Measurements from ENCODE around the gene CADM4. TPM values are rescaled to one million over a fixed set of nuclear protein-coding genes. Genes with fewer than 3 reads are reported as not detected.

The CADM4 gene
- total RNA-seq, 1 donor from 2014 or later = 0.44 TPM

GRCh38 chr19:43634872-43635560, 4.6 kb downstream of the CADM4 start:
- Mint-ChIP-seq H3K36me3 (ENCODE audit: low read depth) (peaks cover 4% of the 10 kb centered on the region), H3K4me3 (no peak overlapping the region), H3K4me1 (peaks cover 14% of the 10 kb centered on the region), H3K9me3 (no peaks in the 10 kb centered on the region), H3K27me3 (peaks cover 41% of the 10 kb centered on the region), H3K27ac (no peak overlapping the region)
- intact Hi-C loops (cut with micrococcal nuclease) = no loop called here
- no peak for DNase-seq

GRCh38 chr19:43634506-43634871, 5.2 kb downstream of the CADM4 start:
- H3K27ac Mint-ChIP-seq = no peak overlapping the region
- H3K9me3 Mint-ChIP-seq = no peaks in the 10 kb centered on the region
- DNase-seq = no peak
- intact Hi-C loops (cut with micrococcal nuclease) = no loop called here
- peaks cover 12% of the 10 kb centered on the region for H3K4me1 Mint-ChIP-seq
- peaks cover 39% of the 10 kb centered on the region for H3K27me3 Mint-ChIP-seq
- peaks cover 4% of the 10 kb centered on the region for H3K36me3 Mint-ChIP-seq (ENCODE audit: low read depth)
- no peak overlapping the region for H3K4me3 Mint-ChIP-seq

GRCh38 chr19:43634068-43634467, 5.6 kb downstream of the CADM4 start:
- intact Hi-C loops (cut with micrococcal nuclease) = no loop called here
- H3K4me1 Mint-ChIP-seq = peaks cover 10% of the 10 kb centered on the region
- peaks cover 37% of the 10 kb centered on the region for H3K27me3 Mint-ChIP-seq
- no peak overlapping the region for H3K27ac Mint-ChIP-seq
- H3K36me3 Mint-ChIP-seq (ENCODE audit: low read depth) = peaks cover 2% of the 10 kb centered on the region
- DNase-seq = no peak
- H3K9me3 Mint-ChIP-seq = no peaks in the 10 kb centered on the region
- H3K4me3 Mint-ChIP-seq = no peak overlapping the region

GRCh38 chr19:43633520-43633919, 6.1 kb downstream of the CADM4 start:
- peaks cover 32% of the 10 kb centered on the region for H3K27me3 Mint-ChIP-seq
- no peak overlapping the region for H3K4me3 Mint-ChIP-seq
- peaks cover 6% of the 10 kb centered on the region for H3K4me1 Mint-ChIP-seq
- intact Hi-C loops (cut with micrococcal nuclease) = no loop called here
- no peaks in the 10 kb centered on the region for H3K36me3 Mint-ChIP-seq (ENCODE audit: low read depth)
- DNase-seq = no peak
- no peak overlapping the region for H3K27ac Mint-ChIP-seq
- H3K9me3 Mint-ChIP-seq = no peaks in the 10 kb centered on the region

- Mint-ChIP-seq H3K36me3 (ENCODE audit: low read depth) (no peaks in the 10 kb centered on the region), H3K27me3 (peaks cover 20% of the 10 kb centered on the region), H3K27ac (no peak overlapping the region), H3K9me3 (no peaks in the 10 kb centered on the region), H3K4me3 (no peak overlapping the region), H3K4me1 (peaks cover 3% of the 10 kb centered on the region)
- intact Hi-C loops (cut with micrococcal nuclease) = no loop called here
- DNase-seq = no peak
These were observed 8.2 kb downstream of the CADM4 start for GRCh38 chr19:43631491-43631890.

- Mint-ChIP-seq H3K27ac (no peak overlapping the region), H3K9me3 (no peaks in the 10 kb centered on the region), H3K36me3 (ENCODE audit: low read depth) (no peaks in the 10 kb centered on the region), H3K4me1 (peaks cover 13% of the 10 kb centered on the region), H3K27me3 (peaks cover 14% of the 10 kb centered on the region), H3K4me3 (no peak overlapping the region)
- DNase-seq = no peak
- intact Hi-C loops (cut with micrococcal nuclease) = no loop called here
These were observed 10.9 kb downstream of the CADM4 start for GRCh38 chr19:43628646-43629326.

GRCh38 chr19:43626838-43627237, 12.8 kb downstream of the CADM4 start:
- Mint-ChIP-seq H3K9me3 (no peaks in the 10 kb centered on the region), H3K27ac (no peak overlapping the region), H3K27me3 (peaks cover 6% of the 10 kb centered on the region), H3K4me3 (no peak overlapping the region), H3K36me3 (ENCODE audit: low read depth) (no peaks in the 10 kb centered on the region), H3K4me1 (peaks cover 13% of the 10 kb centered on the region)
- no peak for DNase-seq
- intact Hi-C loops (cut with micrococcal nuclease) = no loop called here

GRCh38 chr19:43625918-43626579, 13.6 kb downstream of the CADM4 start:
- no peaks in the 10 kb centered on the region for H3K9me3 Mint-ChIP-seq
- H3K4me1 Mint-ChIP-seq = peaks cover 15% of the 10 kb centered on the region
- H3K36me3 Mint-ChIP-seq (ENCODE audit: low read depth) = no peaks in the 10 kb centered on the region
- DNase-seq = peak; percentile 70
- H3K4me3 Mint-ChIP-seq = no peak overlapping the region
- H3K27ac Mint-ChIP-seq = no peak overlapping the region
- intact Hi-C loops (cut with micrococcal nuclease) = loop anchor here (1.0 kb wide), 1 partner anchor 37 kb away; no protein-coding TSS in a partner anchor
- H3K27me3 Mint-ChIP-seq = peaks cover 6% of the 10 kb centered on the region

GRCh38 chr19:43624933-43625332, 14.7 kb downstream of the CADM4 start:
- intact Hi-C loops (cut with micrococcal nuclease) = loop anchor here (1.0 kb wide), 1 partner anchor 38 kb away; no protein-coding TSS in a partner anchor
- peak overlapping the region; percentile 34 for H3K4me3 Mint-ChIP-seq
- no peaks in the 10 kb centered on the region for H3K9me3 Mint-ChIP-seq
- H3K36me3 Mint-ChIP-seq (ENCODE audit: low read depth) = no peaks in the 10 kb centered on the region
- no peak overlapping the region for H3K27ac Mint-ChIP-seq
- H3K4me1 Mint-ChIP-seq = peaks cover 24% of the 10 kb centered on the region
- peak; percentile 95 for DNase-seq
- H3K27me3 Mint-ChIP-seq = peaks cover 4% of the 10 kb centered on the region

GRCh38 chr19:43623889-43624670, 15.6 kb downstream of the CADM4 start:
- intact Hi-C loops (cut with micrococcal nuclease) = no loop called here
- H3K4me3 Mint-ChIP-seq = no peak overlapping the region

GRCh38 chr19:43622956-43623355, 16.7 kb downstream of the CADM4 start:
- Mint-ChIP-seq H3K27ac (no peak overlapping the region), H3K9me3 (no peaks in the 10 kb centered on the region), H3K4me3 (no peak overlapping the region), H3K4me1 (peaks cover 29% of the 10 kb centered on the region), H3K36me3 (ENCODE audit: low read depth) (no peaks in the 10 kb centered on the region), H3K27me3 (peaks cover 4% of the 10 kb centered on the region)
- no peak for DNase-seq
- intact Hi-C loops (cut with micrococcal nuclease) = no loop called here

More at GRCh38 chr19:43623889-43624670, 15.6 kb downstream of the CADM4 start:
- no peaks in the 10 kb centered on the region for H3K9me3 Mint-ChIP-seq
- peaks cover 27% of the 10 kb centered on the region for H3K4me1 Mint-ChIP-seq
- DNase-seq = peak; percentile 67
- peak overlapping the region; percentile 70 for H3K27ac Mint-ChIP-seq
- H3K36me3 Mint-ChIP-seq (ENCODE audit: low read depth) = no peaks in the 10 kb centered on the region
- H3K27me3 Mint-ChIP-seq = peaks cover 4% of the 10 kb centered on the region

- H3K4me3 Mint-ChIP-seq = no peak overlapping the region
- peaks cover 2% of the 10 kb centered on the region for H3K27me3 Mint-ChIP-seq
- H3K4me1 Mint-ChIP-seq = peaks cover 30% of the 10 kb centered on the region
- H3K27ac Mint-ChIP-seq = no peak overlapping the region
- H3K36me3 Mint-ChIP-seq (ENCODE audit: low read depth) = no peaks in the 10 kb centered on the region
- H3K9me3 Mint-ChIP-seq = no peaks in the 10 kb centered on the region
- DNase-seq = no peak
- intact Hi-C loops (cut with micrococcal nuclease) = no loop called here
These were observed 17.6 kb downstream of the CADM4 start for GRCh38 chr19:43622070-43622469.

- Mint-ChIP-seq H3K27ac (peak overlapping the region; percentile 99), H3K36me3 (ENCODE audit: low read depth) (no peaks in the 10 kb centered on the region), H3K4me3 (peak overlapping the region; percentile 98), H3K4me1 (peaks cover 31% of the 10 kb centered on the region), H3K9me3 (no peaks in the 10 kb centered on the region), H3K27me3 (no peaks in the 10 kb centered on the region)
- intact Hi-C loops (cut with micrococcal nuclease) = no loop called here
- DNase-seq = peak; percentile 95
These were observed 19.3 kb downstream of the CADM4 start for GRCh38 chr19:43620061-43621001.

Measured in activated CD4-positive, alpha-beta T cell treated with anti-CD3 and anti-CD28 coated beads, Interleukin-2, amount 10 ng/mL, durations not matched to agents 24 days and 14 days (primary cell).